GM19455 (cell line): ENCODE measurements around the gene PPM1E.

Experiments
- ATAC-seq: cut with Tn5 transposase; IDR thresholded peaks from one replicate; pipeline ENCODE4 v1.9.1; 2021; ENCODE audit not compliant: unreplicated experiment

PPM1E gene

DNA sequence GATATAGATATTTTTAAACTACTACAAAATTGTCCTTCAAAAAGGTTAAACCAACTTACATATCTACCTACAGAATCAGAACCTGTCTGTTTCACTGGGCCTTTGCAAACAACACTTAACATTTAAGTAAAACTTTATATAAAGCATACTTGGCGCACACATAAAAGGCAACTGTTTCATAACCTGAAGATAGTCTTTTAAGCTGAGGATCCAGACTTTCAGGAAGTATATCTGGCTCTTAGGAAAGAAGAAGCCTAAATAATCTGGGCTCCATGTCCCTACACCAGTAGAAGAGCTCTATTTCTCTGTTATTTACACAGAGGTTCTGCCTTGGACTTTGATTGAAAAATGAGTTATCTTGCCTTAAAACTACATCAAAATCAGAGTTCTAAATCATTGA, 275.2 kb downstream of the PPM1E start:
- ATAC-seq: no peak
